K562 (cell line): ENCODE measurements around the gene AKT1S1. TPM values are rescaled to one million over a fixed set of nuclear protein-coding genes. Genes with fewer than 3 reads are reported as not detected.

Experiments
- BACH1 ChIP-seq: fragments of 200-800 bp; sonication (Bioruptor generic); IDR thresholded peaks from 2 replicates; pipeline ENCODE4 v1.6.1; 2016; ENCODE audit warnings: missing genetic modification characterization, missing compliant biosample characterization
- EZH2 ChIP-seq: IDR thresholded peaks from 2 replicates; pipeline ENCODE4 v1.6.1; 2012; ENCODE audit warnings: low read depth, mild to moderate bottlenecking, inconsistent platforms, low read length, borderline replicate concordance
- HDAC1 ChIP-seq, 2 experiments: fragments of 450-650 bp; IDR thresholded peaks; 2 replicates each; pipeline ENCODE4 v1.6.1; 2016 to 2017; ENCODE audit warnings: inconsistent platforms in 1 of 2, mild to moderate bottlenecking in 1 of 2, moderate library complexity in 1 of 2
- HNRNPL ChIP-seq: fragments of 200-400 bp; formaldehyde crosslinking; IDR thresholded peaks from 2 replicates; pipeline ENCODE4 v1.6.1; 2017; ENCODE audit warnings: low read depth, mild to moderate bottlenecking, low read length
- IFI16 ChIP-seq: fragments of 250-450 bp; sonication (Bioruptor Pico); IDR thresholded peaks from 2 replicates; pipeline ENCODE4 v2.1.2; 2022; ENCODE audit warnings: mild to moderate bottlenecking, inconsistent platforms
- KDM1A ChIP-seq, 2 experiments: fragments of 450-650 bp; IDR thresholded peaks; 2 replicates each; pipeline ENCODE4 v1.6.1; 2016; ENCODE audit warnings: mild to moderate bottlenecking in 2 of 2
- NR1H2 ChIP-seq: sonication (generic); formaldehyde crosslinking; IDR thresholded peaks from 2 replicates; pipeline ENCODE4 v1.4.0; 2020; ENCODE audit warnings: mild to moderate bottlenecking, missing genetic modification reagents
- PHB2 ChIP-seq: fragments of 450-650 bp; IDR thresholded peaks from 2 replicates; pipeline ENCODE4 v1.6.1; 2017; ENCODE audit warnings: low read depth
- RBM25 ChIP-seq: fragments of 200-400 bp; formaldehyde crosslinking; IDR thresholded peaks from 2 replicates; pipeline ENCODE4 v1.6.1; 2018; ENCODE audit warnings: low read length, low read depth, moderate library complexity; ENCODE audit not compliant: severe bottlenecking
- RCOR1 ChIP-seq, 2 experiments: IDR thresholded peaks; 2 replicates each; pipeline ENCODE4 v1.6.1; 2012; ENCODE audit warnings: low read depth in 2 of 2, low read length in 2 of 2, borderline replicate concordance in 1 of 2, improper control_type of control experiment in 1 of 2
- RFX1 ChIP-seq: fragments of 450-650 bp; IDR thresholded peaks from 2 replicates; pipeline ENCODE4 v1.6.1; 2016; ENCODE audit warnings: mild to moderate bottlenecking, moderate library complexity
- SMARCC2 ChIP-seq: fragments of 450-650 bp; IDR thresholded peaks from 2 replicates; pipeline ENCODE4 v1.6.1; 2017; ENCODE audit warnings: antibody characterized with exemption, moderate library complexity, mild to moderate bottlenecking, low read depth
- SP2 ChIP-seq: IDR thresholded peaks from 2 replicates; pipeline ENCODE4 v1.6.1; 2011; ENCODE audit warnings: mild to moderate bottlenecking, low read depth, low read length, moderate library complexity; ENCODE audit not compliant: poor library complexity, severe bottlenecking; ENCODE audit errors: extremely low read depth
- SPI1 ChIP-seq: IDR thresholded peaks from 2 replicates; pipeline ENCODE4 v1.6.1; 2011; ENCODE audit warnings: low read depth, low read length, control low read depth, borderline replicate concordance
- STAT5B ChIP-seq: fragments of 250-450 bp; sonication (Bioruptor Pico); IDR thresholded peaks from 2 replicates; pipeline ENCODE4 v1.8.0; 2021; ENCODE audit warnings: mild to moderate bottlenecking, inconsistent platforms
- TAF1 ChIP-seq: IDR thresholded peaks from 2 replicates; pipeline ENCODE4 v1.6.1; 2011; ENCODE audit warnings: mild to moderate bottlenecking, low read length, moderate library complexity; ENCODE audit not compliant: insufficient read depth, control insufficient read depth, severe bottlenecking; ENCODE audit errors: extremely low read depth
- TCF7 ChIP-seq: sonication (generic); IDR thresholded peaks from 2 replicates; pipeline ENCODE4 v1.6.1; 2016; ENCODE audit warnings: antibody characterized with exemption, borderline replicate concordance
- TRIM28 ChIP-seq: fragments of 450-650 bp; IDR thresholded peaks from 2 replicates; pipeline ENCODE4 v1.6.1; 2017
- XRCC4 ChIP-seq: IDR thresholded peaks from one replicate; pipeline ENCODE4 v1.6.1; 2011; ENCODE audit not compliant: insufficient read depth, insufficient read length; ENCODE audit errors: extremely low read depth
- ZBED1 ChIP-seq: IDR thresholded peaks from 2 replicates; pipeline ENCODE4 v1.6.1; 2014
- ZC3H8 ChIP-seq: fragments of 450-650 bp; IDR thresholded peaks from 2 replicates; pipeline ENCODE4 v1.6.1; 2017
- ZFP36 ChIP-seq: fragments of 150-350 bp; IDR thresholded peaks from 2 replicates; pipeline ENCODE4 v1.6.1; 2018; ENCODE audit warnings: low read length, low read depth; ENCODE audit not compliant: partially characterized antibody
- polyA plus RNA-seq, 8 experiments: library from polyadenylated mRNA; depleted of rRNA in 4 of 8; stranded (reverse) in 5 of 8; unstranded in 3 of 8; fragments of >200 nt; fragmentation: Nextera tagmentation in 2 of 8; fragmentation: Illumina TruSeq in 1 of 8; extraction: Ambion mirVana in 2 of 8; extraction: Trizol in 1 of 8; gene quantifications; 2 replicates each; pipeline versions ENCODE4 v1.2.1 to v1.2.3, GENCODE V29; 2011 to 2014; ENCODE audit warnings: inconsistent platforms in 1 of 8, missing spikeins in 1 of 8
- total RNA-seq, 7 experiments: library from RNA; depleted of rRNA in 6 of 7; stranded (reverse); fragments of >200 nt in 6 of 7; fragmentation: Illumina TruSeq in 2 of 7; extraction: Trizol in 2 of 7; gene quantifications; 2 replicates each; pipeline versions ENCODE4 v1.2.1 to v1.2.3, GENCODE V29; 2011 to 2021; ENCODE audit warnings: low replicate concordance in 1 of 7
- TF ChIP-seq, protein P1 (sequence below): fragments of 450-650 bp; IDR thresholded peaks from 2 replicates; pipeline ENCODE4 v1.7.0; 2016; ENCODE audit warnings: borderline replicate concordance

AKT1S1 gene
- total and polyA plus RNA-seq, 9 of the 15 experiments (the other 6 are each of a cell fraction or from before 2014, with no cell fraction given) = 1.2 to 50.3 (median 17.1) TPM

DNA sequence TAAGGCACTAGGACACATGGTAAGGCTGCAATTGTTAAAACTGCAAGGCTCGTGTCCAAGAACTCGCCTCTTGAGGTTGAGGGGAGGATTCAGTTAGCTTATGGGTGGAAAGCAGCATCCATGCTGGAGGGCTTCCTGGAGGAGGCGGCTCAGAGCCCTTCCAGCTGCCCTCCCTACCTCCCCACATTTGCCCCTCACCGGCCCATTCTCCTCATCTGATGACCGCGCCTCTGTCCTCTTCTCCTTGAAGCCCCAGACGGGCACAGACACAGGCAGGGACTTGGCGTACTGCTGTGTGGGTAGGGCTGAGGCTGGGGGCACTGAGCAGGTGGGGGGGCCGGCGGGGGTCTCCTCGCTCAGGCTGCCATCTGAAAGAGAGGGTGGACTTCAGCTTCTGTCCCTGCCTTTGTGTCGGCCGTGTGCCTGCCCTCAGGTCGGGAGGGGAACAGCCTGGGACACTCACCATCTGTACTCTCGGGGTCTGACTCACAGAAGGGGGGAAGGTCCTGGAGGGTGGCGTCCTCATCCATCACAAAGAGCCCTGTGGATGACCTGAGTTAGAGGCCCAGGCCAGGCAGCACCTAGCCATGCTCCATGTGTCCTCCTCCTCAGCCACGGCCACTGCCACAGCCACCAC, 5.7 kb downstream of the AKT1S1 start (continued):
- no peak for TF ChIP-seq SPI1
- no peak for TF ChIP-seq TAF1
- TF ChIP-seq, protein P1, sequence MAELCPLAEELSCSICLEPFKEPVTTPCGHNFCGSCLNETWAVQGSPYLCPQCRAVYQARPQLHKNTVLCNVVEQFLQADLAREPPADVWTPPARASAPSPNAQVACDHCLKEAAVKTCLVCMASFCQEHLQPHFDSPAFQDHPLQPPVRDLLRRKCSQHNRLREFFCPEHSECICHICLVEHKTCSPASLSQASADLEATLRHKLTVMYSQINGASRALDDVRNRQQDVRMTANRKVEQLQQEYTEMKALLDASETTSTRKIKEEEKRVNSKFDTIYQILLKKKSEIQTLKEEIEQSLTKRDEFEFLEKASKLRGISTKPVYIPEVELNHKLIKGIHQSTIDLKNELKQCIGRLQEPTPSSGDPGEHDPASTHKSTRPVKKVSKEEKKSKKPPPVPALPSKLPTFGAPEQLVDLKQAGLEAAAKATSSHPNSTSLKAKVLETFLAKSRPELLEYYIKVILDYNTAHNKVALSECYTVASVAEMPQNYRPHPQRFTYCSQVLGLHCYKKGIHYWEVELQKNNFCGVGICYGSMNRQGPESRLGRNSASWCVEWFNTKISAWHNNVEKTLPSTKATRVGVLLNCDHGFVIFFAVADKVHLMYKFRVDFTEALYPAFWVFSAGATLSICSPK = no peak
- TF ChIP-seq XRCC4 = no peak
- TF ChIP-seq STAT5B (CRISPR knock-in tag) = no peak
- no peak for TF ChIP-seq RFX1
- TF ChIP-seq BACH1 (tag) = no peak
- no peak for TF ChIP-seq HNRNPL
- no peak for TF ChIP-seq IFI16
- TF ChIP-seq ZBED1 = no peak
- TF ChIP-seq SP2 = no peak
- no peak for TF ChIP-seq TCF7
- TF ChIP-seq KDM1A (IDR thresholded peaks at IDR 0.05) = 0 out of 4 replicates have a peak, but pooled peaks of 1 of the 2 experiments have one; percentile 16
- TF ChIP-seq TRIM28 = no peak
- TF ChIP-seq ZC3H8 = no peak
- TF ChIP-seq RBM25 = peak; percentile 81
- TF ChIP-seq NR1H2 (CRISPR knock-in tag) = no peak
- no peak for TF ChIP-seq EZH2
- TF ChIP-seq HDAC1 (IDR thresholded peaks at IDR 0.05) = no peak
- TF ChIP-seq SMARCC2 = no peak
- TF ChIP-seq ZFP36 = peak; percentile 98
- no peak for TF ChIP-seq RCOR1 (IDR thresholded peaks at IDR 0.05; ENCODE audit: borderline replicate concordance in 1 of 2, low read depth in 2 of 2, low read length in 2 of 2)
- TF ChIP-seq PHB2 = no peak
